Measurements from ENCODE around the gene DZIP3.
"Not testable (repeated sequence)": the region's sequence is repeated elsewhere in the genome, so short reads cannot be mapped to it uniquely, and the experiment has no call there.

Gene DZIP3

GRCh38 chr3:108616090-108616489 lies 26.6 kb downstream of the DZIP3 start:
- peaks cover 0 to 15% (median 12%) of the 10 kb centered on the region in 5 donors for H3K36me3 ChIP-seq (ENCODE audit: control insufficient read depth in 5 of 5, insufficient read depth in 5 of 5, low read length in 5 of 5)
- not testable (repeated sequence) for H3K9ac ChIP-seq (ENCODE audit: low read length in 5 of 5); H3K9me3 ChIP-seq (ENCODE audit: control insufficient read depth in 5 of 5, low read length in 5 of 5); H3K27ac ChIP-seq (ENCODE audit: low read depth, low read length); H3K27me3 ChIP-seq (ENCODE audit: control insufficient read depth in 5 of 5, insufficient read depth in 4 of 5, low read length in 5 of 5); H3K4me3 ChIP-seq (ENCODE audit: low read depth in 1 of 5, low read length in 5 of 5); H3K4me1 ChIP-seq (ENCODE audit: control insufficient read depth in 5 of 5, insufficient read depth in 5 of 5, low read length in 5 of 5)

- Histone ChIP-seq H3K9ac (ENCODE audit: low read length in 5 of 5) (no peak overlapping the region), H3K9me3 (ENCODE audit: control insufficient read depth in 5 of 5, low read length in 5 of 5) (no peaks in the 10 kb centered on the region), H3K4me1 (ENCODE audit: control insufficient read depth in 5 of 5, insufficient read depth in 5 of 5, low read length in 5 of 5) (no peaks in the 10 kb centered on the region), H3K27ac (ENCODE audit: low read depth, low read length) (no peak overlapping the region), H3K27me3 (ENCODE audit: control insufficient read depth in 5 of 5, insufficient read depth in 4 of 5, low read length in 5 of 5) (no peaks in the 10 kb centered on the region), H3K36me3 (ENCODE audit: control insufficient read depth in 5 of 5, insufficient read depth in 5 of 5, low read length in 5 of 5) (peaks cover 4 to 22% (median 10%) of the 10 kb centered on the region in 5 donors), H3K4me3 (ENCODE audit: low read depth in 1 of 5, low read length in 5 of 5) (no peak overlapping the region)
These were observed 30.7 kb downstream of the DZIP3 start for GRCh38 chr3:108620250-108620649.

GRCh38 chr3:108623504-108623903 lies 34.0 kb downstream of the DZIP3 start:
- Histone ChIP-seq H3K4me1 (ENCODE audit: control insufficient read depth in 5 of 5, insufficient read depth in 5 of 5, low read length in 5 of 5) (no peaks in the 10 kb centered on the region), H3K36me3 (ENCODE audit: control insufficient read depth in 5 of 5, insufficient read depth in 5 of 5, low read length in 5 of 5) (peaks cover 4 to 28% (median 20%) of the 10 kb centered on the region in 5 donors), H3K27ac (ENCODE audit: low read depth, low read length) (no peak overlapping the region), H3K9ac (ENCODE audit: low read length in 5 of 5) (no peak overlapping the region), H3K27me3 (ENCODE audit: control insufficient read depth in 5 of 5, insufficient read depth in 4 of 5, low read length in 5 of 5) (no peaks in the 10 kb centered on the region), H3K4me3 (ENCODE audit: low read depth in 1 of 5, low read length in 5 of 5) (no peak overlapping the region), H3K9me3 (ENCODE audit: control insufficient read depth in 5 of 5, low read length in 5 of 5) (no peaks in the 10 kb centered on the region)

GRCh38 chr3:108629974-108630373 lies 40.5 kb downstream of the DZIP3 start:
- Histone ChIP-seq H3K4me3 (ENCODE audit: low read depth in 1 of 5, low read length in 5 of 5) (no peak overlapping the region), H3K27ac (ENCODE audit: low read depth, low read length) (no peak overlapping the region), H3K27me3 (ENCODE audit: control insufficient read depth in 5 of 5, insufficient read depth in 4 of 5, low read length in 5 of 5) (no peaks in the 10 kb centered on the region), H3K9me3 (ENCODE audit: control insufficient read depth in 5 of 5, low read length in 5 of 5) (no peaks in the 10 kb centered on the region), H3K4me1 (ENCODE audit: control insufficient read depth in 5 of 5, insufficient read depth in 5 of 5, low read length in 5 of 5) (no peaks in the 10 kb centered on the region), H3K9ac (ENCODE audit: low read length in 5 of 5) (no peak overlapping the region), H3K36me3 (ENCODE audit: control insufficient read depth in 5 of 5, insufficient read depth in 5 of 5, low read length in 5 of 5) (peaks cover 0 to 21% (median 17%) of the 10 kb centered on the region in 5 donors)

- Histone ChIP-seq H3K9ac (ENCODE audit: low read length in 5 of 5) (no peak overlapping the region), H3K27me3 (ENCODE audit: control insufficient read depth in 5 of 5, insufficient read depth in 4 of 5, low read length in 5 of 5) (no peaks in the 10 kb centered on the region), H3K36me3 (ENCODE audit: control insufficient read depth in 5 of 5, insufficient read depth in 5 of 5, low read length in 5 of 5) (peaks cover 0 to 45% (median 14%) of the 10 kb centered on the region in 5 donors), H3K9me3 (ENCODE audit: control insufficient read depth in 5 of 5, low read length in 5 of 5) (no peaks in the 10 kb centered on the region), H3K4me3 (ENCODE audit: low read depth in 1 of 5, low read length in 5 of 5) (no peak overlapping the region), H3K4me1 (ENCODE audit: control insufficient read depth in 5 of 5, insufficient read depth in 5 of 5, low read length in 5 of 5) (no peaks in the 10 kb centered on the region), H3K27ac (ENCODE audit: low read depth, low read length) (no peak overlapping the region)
These were observed 53.0 kb downstream of the DZIP3 start for GRCh38 chr3:108642526-108642925.

GRCh38 chr3:108645364-108645763 lies 55.8 kb downstream of the DZIP3 start:
- no peak overlapping the region for H3K27ac ChIP-seq (ENCODE audit: low read depth, low read length)
- no peaks in the 10 kb centered on the region for H3K27me3 ChIP-seq (ENCODE audit: control insufficient read depth in 5 of 5, insufficient read depth in 4 of 5, low read length in 5 of 5)
- no peaks in the 10 kb centered on the region for H3K9me3 ChIP-seq (ENCODE audit: control insufficient read depth in 5 of 5, low read length in 5 of 5)
- H3K36me3 ChIP-seq (ENCODE audit: control insufficient read depth in 5 of 5, insufficient read depth in 5 of 5, low read length in 5 of 5), result peaks cover 0 to 43% (median 16%) of the 10 kb centered on the region in 5 donors
- no peak overlapping the region for H3K9ac ChIP-seq (ENCODE audit: low read length in 5 of 5)
- no peaks in the 10 kb centered on the region for H3K4me1 ChIP-seq (ENCODE audit: control insufficient read depth in 5 of 5, insufficient read depth in 5 of 5, low read length in 5 of 5)
- no peak overlapping the region for H3K4me3 ChIP-seq (ENCODE audit: low read depth in 1 of 5, low read length in 5 of 5)

GRCh38 chr3:108655664-108656063 lies 66.1 kb downstream of the DZIP3 start:
- H3K36me3 ChIP-seq (ENCODE audit: control insufficient read depth in 5 of 5, insufficient read depth in 5 of 5, low read length in 5 of 5), result peaks cover 5 to 24% (median 9%) of the 10 kb centered on the region in 5 donors
- not testable (repeated sequence) for H3K27ac ChIP-seq (ENCODE audit: low read depth, low read length); H3K9me3 ChIP-seq (ENCODE audit: control insufficient read depth in 5 of 5, low read length in 5 of 5); H3K4me1 ChIP-seq (ENCODE audit: control insufficient read depth in 5 of 5, insufficient read depth in 5 of 5, low read length in 5 of 5); H3K27me3 ChIP-seq (ENCODE audit: control insufficient read depth in 5 of 5, insufficient read depth in 4 of 5, low read length in 5 of 5); H3K4me3 ChIP-seq (ENCODE audit: low read depth in 1 of 5, low read length in 5 of 5); H3K9ac ChIP-seq (ENCODE audit: low read length in 5 of 5)

DNA sequence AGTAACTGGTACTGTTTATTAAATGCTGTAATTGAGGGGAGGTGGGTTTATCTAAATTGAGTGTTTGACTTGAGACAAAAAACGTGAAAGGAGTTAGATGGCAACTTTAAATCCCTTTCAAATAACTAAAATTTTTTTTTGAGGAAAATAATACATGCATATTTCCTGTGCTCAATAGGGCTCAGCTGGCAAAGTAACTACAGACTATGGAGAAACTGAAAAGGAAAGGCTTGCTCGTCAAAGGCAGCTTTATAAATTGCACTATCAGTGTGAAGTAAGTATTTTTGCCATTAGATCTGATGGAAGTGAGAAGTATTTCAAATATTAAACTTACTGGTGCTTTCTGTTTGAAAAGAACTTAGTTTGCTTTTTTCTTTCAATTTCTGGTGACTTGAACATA lies 72.2 kb downstream of the DZIP3 start:
- H3K4me1 ChIP-seq (ENCODE audit: control insufficient read depth in 5 of 5, insufficient read depth in 5 of 5, low read length in 5 of 5), result no peaks in the 10 kb centered on the region
- H3K36me3 ChIP-seq (ENCODE audit: control insufficient read depth in 5 of 5, insufficient read depth in 5 of 5, low read length in 5 of 5), result peaks cover 0 to 11% (median 0%) of the 10 kb centered on the region in 5 donors
- H3K9me3 ChIP-seq (ENCODE audit: control insufficient read depth in 5 of 5, low read length in 5 of 5), result no peaks in the 10 kb centered on the region
- H3K4me3 ChIP-seq (ENCODE audit: low read depth in 1 of 5, low read length in 5 of 5), result no peak overlapping the region
- H3K27me3 ChIP-seq (ENCODE audit: control insufficient read depth in 5 of 5, insufficient read depth in 4 of 5, low read length in 5 of 5), result no peaks in the 10 kb centered on the region
- H3K27ac ChIP-seq (ENCODE audit: low read depth, low read length), result no peak overlapping the region
- no peak overlapping the region for H3K9ac ChIP-seq (ENCODE audit: low read length in 5 of 5)

- Histone ChIP-seq H3K27ac (ENCODE audit: low read depth, low read length) (no peak overlapping the region), H3K36me3 (ENCODE audit: control insufficient read depth in 5 of 5, insufficient read depth in 5 of 5, low read length in 5 of 5) (peaks cover 0 to 11% (median 0%) of the 10 kb centered on the region in 5 donors), H3K4me3 (ENCODE audit: low read depth in 1 of 5, low read length in 5 of 5) (no peak overlapping the region), H3K4me1 (ENCODE audit: control insufficient read depth in 5 of 5, insufficient read depth in 5 of 5, low read length in 5 of 5) (no peaks in the 10 kb centered on the region), H3K9ac (ENCODE audit: low read length in 5 of 5) (no peak overlapping the region), H3K27me3 (ENCODE audit: control insufficient read depth in 5 of 5, insufficient read depth in 4 of 5, low read length in 5 of 5) (no peaks in the 10 kb centered on the region), H3K9me3 (ENCODE audit: control insufficient read depth in 5 of 5, low read length in 5 of 5) (no peaks in the 10 kb centered on the region)
These were observed 72.7 kb downstream of the DZIP3 start for GRCh38 chr3:108662142-108662738.

GRCh38 chr3:108664266-108664665 lies 74.7 kb downstream of the DZIP3 start:
- Histone ChIP-seq H3K9ac (ENCODE audit: low read length in 5 of 5) (no peak overlapping the region), H3K36me3 (ENCODE audit: control insufficient read depth in 5 of 5, insufficient read depth in 5 of 5, low read length in 5 of 5) (peaks cover 0 to 11% (median 0%) of the 10 kb centered on the region in 5 donors), H3K9me3 (ENCODE audit: control insufficient read depth in 5 of 5, low read length in 5 of 5) (no peaks in the 10 kb centered on the region)

More at GRCh38 chr3:108664266-108664665, 74.7 kb downstream of the DZIP3 start:
- no peaks in the 10 kb centered on the region for H3K4me1 ChIP-seq (ENCODE audit: control insufficient read depth in 5 of 5, insufficient read depth in 5 of 5, low read length in 5 of 5)
- no peaks in the 10 kb centered on the region for H3K27me3 ChIP-seq (ENCODE audit: control insufficient read depth in 5 of 5, insufficient read depth in 4 of 5, low read length in 5 of 5)
- H3K27ac ChIP-seq (ENCODE audit: low read depth, low read length), result no peak overlapping the region
- no peak overlapping the region for H3K4me3 ChIP-seq (ENCODE audit: low read depth in 1 of 5, low read length in 5 of 5)
